Small intestine (tissue), 7 donors: ENCODE results near the gene KPNA6. TPM values are rescaled to one million over a fixed set of nuclear protein-coding genes. Genes with fewer than 3 reads are reported as not detected.
"Not testable (repeated sequence)": the region's sequence is repeated elsewhere in the genome, so short reads cannot be mapped to it uniquely, and the experiment has no call there.

Source experiments
- DNase-seq, 2 donors: peaks; one replicate each; pipeline versions ENCODE4 v3.0.0 to v3.0.0-alpha.2; 2013
- FAIRE-seq: peaks from 2 replicates; lab custom pipeline; 2012; peaks lifted over from hg19 to GRCh38; lab: Jason Lieb, UNC
- H3K27ac ChIP-seq, 3 donors: one replicate each; pipeline ENCODE4 v1.5.1; 2013; ENCODE audit warnings: low read length in 2 of 3, mild to moderate bottlenecking in 2 of 3, control low read depth in 1 of 3, inconsistent platforms in 1 of 3, low read depth in 1 of 3, moderate library complexity in 1 of 3
- H3K27me3 ChIP-seq, 3 donors: one replicate each; pipeline ENCODE4 v1.6.1; 2013; ENCODE audit warnings: low read length in 3 of 3, inconsistent platforms in 1 of 3; ENCODE audit not compliant: control insufficient read depth in 3 of 3, insufficient read depth in 3 of 3
- H3K36me3 ChIP-seq, 3 donors: one replicate each; pipeline ENCODE4 v1.6.1; 2013; ENCODE audit warnings: low read length in 3 of 3, inconsistent platforms in 1 of 3, low read depth in 1 of 3, mild to moderate bottlenecking in 1 of 3, moderate library complexity in 1 of 3; ENCODE audit not compliant: control insufficient read depth in 3 of 3, insufficient read depth in 2 of 3
- H3K4me1 ChIP-seq, 3 donors: one replicate each; pipeline ENCODE4 v1.6.1; 2013; ENCODE audit warnings: low read length in 2 of 3, inconsistent platforms in 1 of 3, low read depth in 1 of 3, mild to moderate bottlenecking in 1 of 3, moderate library complexity in 1 of 3; ENCODE audit not compliant: control insufficient read depth in 3 of 3, insufficient read depth in 2 of 3
- H3K4me3 ChIP-seq, 3 donors: one replicate each; pipeline ENCODE4 v1.5.1; 2013; ENCODE audit warnings: low read length in 3 of 3, control low read depth in 1 of 3, inconsistent platforms in 1 of 3, low read depth in 1 of 3, mild to moderate bottlenecking in 1 of 3, moderate library complexity in 1 of 3
- H3K9me3 ChIP-seq, 2 donors: one replicate each; pipeline ENCODE4 v1.6.1; 2013; ENCODE audit warnings: low read depth in 1 of 2, low read length in 1 of 2; ENCODE audit not compliant: control insufficient read depth in 2 of 2, insufficient read depth in 1 of 2
- WGBS, 3 donors: extraction: QIAGEN DNeasy Blood & Tissue Kit; methylation state at CpG; one replicate each; pipeline ENCODE4 v1.1.7; 2013; 5-methylcytosine and 5-hydroxymethylcytosine counted together
- polyA plus RNA-seq, 4 donors: library from polyadenylated mRNA; stranded (reverse) in 3 of 4; unstranded in 1 of 4; fragments of 200-250 nt in 3 of 4; fragments of 120-200 nt in 1 of 4; gene quantifications; one replicate each; pipeline versions ENCODE4 v1.2.1 to v1.2.3, GENCODE V29; 2013
- donor health status: healthy with polysubstance abuse.
- donor health status: control.
- donor health status: control.
- donor health status: Bipolar disorder and iron deficiency.
- donor health status: healthy.

KPNA6 gene
- polyA plus RNA-seq, 4 donors, result 5.4 to 25.6 (median 9.1) TPM

DNA sequence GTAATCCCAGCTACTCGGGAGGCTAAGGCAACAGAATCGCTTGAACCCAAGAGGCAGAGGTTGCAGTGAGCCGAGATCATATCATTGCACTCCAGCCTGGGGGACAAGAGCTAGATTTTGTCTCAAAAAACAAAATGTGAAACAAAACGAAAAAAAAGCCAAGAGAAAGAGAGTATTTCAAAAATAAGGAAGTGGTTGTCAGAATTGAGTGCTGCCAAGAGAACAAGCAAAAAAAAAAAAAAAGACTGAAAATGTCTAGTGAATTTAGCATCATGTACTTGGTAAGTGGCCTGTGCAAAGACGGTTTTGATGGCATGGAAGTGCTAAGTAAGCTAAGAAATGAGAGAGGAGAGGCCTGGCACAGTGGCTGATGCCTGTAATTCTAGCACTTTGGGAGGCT lies 14.3 kb downstream of the KPNA6 start:
- FAIRE-seq (no peak), DNase-seq (no peak)
- no peaks in the 10 kb centered on the region for H3K27me3 ChIP-seq
- no peak overlapping the region for H3K4me3 ChIP-seq
- no peaks in the 10 kb centered on the region for H3K9me3 ChIP-seq
- 60 to 70% (median 61%) methylated on average over 5 of the region's 5 CpGs for WGBS, 3 donors
- no peak overlapping the region for H3K27ac ChIP-seq
- H3K4me1 ChIP-seq, result peaks cover 0 to 3% (median 0%) of the 10 kb centered on the region in 3 donors
- H3K36me3 ChIP-seq, result peaks cover 0 to 4% (median 0%) of the 10 kb centered on the region in 3 donors

GRCh38 chr1:32123361-32123760 lies 15.5 kb downstream of the KPNA6 start:
- H3K36me3 ChIP-seq, H3K27ac ChIP-seq, FAIRE-seq, H3K4me3 ChIP-seq, H3K27me3 ChIP-seq, DNase-seq, H3K4me1 ChIP-seq, H3K9me3 ChIP-seq: not testable (repeated sequence)
- WGBS, 3 donors, result 94 to 100% (median 97%) methylated on average over 2 of the region's 2 CpGs

GRCh38 chr1:32125313-32125712 lies 17.5 kb downstream of the KPNA6 start:
- Histone ChIP-seq H3K9me3 (no peaks in the 10 kb centered on the region), H3K4me3 (no peak overlapping the region), H3K27me3 (no peaks in the 10 kb centered on the region), H3K36me3 (peaks cover 0 to 5% (median 4%) of the 10 kb centered on the region in 3 donors), H3K27ac (no peak overlapping the region), H3K4me1 (peaks cover 0 to 3% (median 0%) of the 10 kb centered on the region in 3 donors)
- 90 to 94% (median 93%) methylated on average over 8 of the region's 8 CpGs for WGBS, 3 donors
- DNase-seq (no peak), FAIRE-seq (no peak)

DNA sequence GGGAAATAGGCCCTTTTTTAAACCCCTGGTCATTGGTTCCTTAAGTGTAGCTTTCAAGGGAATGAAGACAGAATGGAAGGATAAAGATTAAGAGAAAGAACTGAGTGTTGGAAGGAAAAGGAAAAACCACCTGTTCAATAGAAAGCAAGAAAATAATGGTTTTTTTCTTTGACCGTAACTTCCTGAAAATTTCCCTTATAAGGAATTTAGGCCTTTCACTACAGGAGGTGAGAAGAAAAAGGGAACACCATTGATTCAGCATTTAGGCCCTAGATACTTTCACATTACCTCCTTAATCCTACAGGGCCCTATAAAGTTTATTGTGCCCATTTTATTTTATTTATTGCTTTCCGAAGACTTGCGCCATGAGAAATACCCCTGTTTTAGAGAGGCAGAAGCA lies 18.9 kb downstream of the KPNA6 start:
- DNase-seq, result no peak
- FAIRE-seq, result no peak
- no peaks in the 10 kb centered on the region for H3K27me3 ChIP-seq
- no peaks in the 10 kb centered on the region for H3K9me3 ChIP-seq
- no peak overlapping the region for H3K27ac ChIP-seq
- peaks cover 0 to 11% (median 6%) of the 10 kb centered on the region in 3 donors for H3K36me3 ChIP-seq
- H3K4me1 ChIP-seq, result peaks cover 0 to 3% (median 0%) of the 10 kb centered on the region in 3 donors
- 95 to 97% (median 97%) methylated on average over 3 of the region's 3 CpGs for WGBS, 3 donors
- no peak overlapping the region for H3K4me3 ChIP-seq

DNA sequence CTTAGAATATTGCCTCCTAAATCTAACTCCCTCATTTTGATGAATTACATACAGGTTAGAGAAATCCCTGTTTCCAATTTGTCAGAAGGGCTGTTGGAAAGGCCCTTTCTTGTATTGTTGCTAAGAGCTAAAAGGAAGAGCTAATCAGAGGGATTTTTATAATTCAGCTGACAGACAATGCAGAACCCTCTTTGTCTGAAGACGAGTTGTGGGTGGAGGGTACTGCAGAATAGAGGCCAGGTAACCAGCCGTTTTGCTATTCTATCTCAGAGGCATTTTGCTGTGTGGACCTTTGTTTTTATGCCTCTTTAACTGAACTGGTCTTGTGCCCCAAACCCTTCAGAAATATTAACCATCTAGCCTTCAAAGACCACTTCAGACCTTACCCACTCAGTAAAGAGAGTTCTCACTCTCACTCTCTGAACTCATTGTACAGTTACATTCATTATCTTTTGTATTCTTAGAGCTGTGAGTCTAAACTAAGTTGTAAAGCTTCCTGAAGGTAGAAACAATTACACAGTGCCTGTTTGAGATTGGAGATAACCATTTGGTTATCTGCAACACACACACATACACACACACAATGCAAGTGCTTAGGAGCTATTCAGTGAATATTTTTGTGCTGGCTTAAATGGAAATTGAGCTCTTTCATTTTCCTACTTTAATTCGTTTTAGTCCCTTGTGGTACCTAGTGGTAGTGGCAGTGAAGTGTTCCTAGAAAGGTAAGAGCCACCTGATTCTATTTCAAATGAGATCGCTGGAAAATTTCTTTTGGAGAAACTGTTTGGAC lies 19.7 kb downstream of the KPNA6 start:
- FAIRE-seq (no peak), DNase-seq (no peak)
- WGBS, 3 donors, result 72 to 77% (median 74%) methylated on average over 4 of the region's 4 CpGs
- H3K4me3 ChIP-seq, result no peak overlapping the region
- peaks cover 0 to 3% (median 0%) of the 10 kb centered on the region in 3 donors for H3K4me1 ChIP-seq
- no peaks in the 10 kb centered on the region for H3K27me3 ChIP-seq
- H3K27ac ChIP-seq, result no peak overlapping the region
- H3K9me3 ChIP-seq, result no peaks in the 10 kb centered on the region
- peaks cover 0 to 16% (median 6%) of the 10 kb centered on the region in 3 donors for H3K36me3 ChIP-seq

DNA sequence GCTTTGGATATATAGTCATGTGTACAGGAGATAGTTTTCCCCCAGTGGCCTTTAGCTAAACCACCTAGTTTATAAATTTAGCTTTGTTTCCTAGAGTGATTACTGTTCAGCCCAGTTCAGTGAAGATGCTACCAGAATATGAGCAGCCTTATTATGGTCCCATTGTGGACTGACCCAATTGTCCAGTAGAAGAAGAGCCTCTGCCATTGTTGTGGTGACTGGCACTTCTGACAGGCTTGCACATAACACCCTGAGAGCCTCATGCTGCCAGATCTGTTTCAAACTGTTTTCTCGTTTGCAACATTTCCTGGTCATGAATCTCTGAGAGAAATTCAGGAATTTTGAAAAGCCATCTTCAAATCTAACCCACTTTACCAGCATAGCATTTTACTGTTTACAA lies 20.6 kb downstream of the KPNA6 start:
- H3K27me3 ChIP-seq, result no peaks in the 10 kb centered on the region
- FAIRE-seq, result no peak
- H3K4me1 ChIP-seq, result peaks cover 0 to under 1% (median 0%) of the 10 kb centered on the region in 3 donors
- DNase-seq, result no peak
- H3K4me3 ChIP-seq, result no peak overlapping the region
- no peaks in the 10 kb centered on the region for H3K9me3 ChIP-seq
- WGBS, 3 donors, result 55 to 91% (median 77%) methylated on average over 1 of the region's 1 CpG
- H3K36me3 ChIP-seq, result peaks cover 0 to 20% (median 6%) of the 10 kb centered on the region in 3 donors
- H3K27ac ChIP-seq, result no peak overlapping the region

GRCh38 chr1:32128964-32129363 lies 21.1 kb downstream of the KPNA6 start:
- no peak for FAIRE-seq
- H3K9me3 ChIP-seq, result no peaks in the 10 kb centered on the region
- no peak overlapping the region for H3K27ac ChIP-seq
- H3K4me1 ChIP-seq, result no peaks in the 10 kb centered on the region
- DNase-seq, result no peak
- no peaks in the 10 kb centered on the region for H3K27me3 ChIP-seq
- peaks cover 0 to 20% (median 6%) of the 10 kb centered on the region in 3 donors for H3K36me3 ChIP-seq
- WGBS, 3 donors, result 96 to 100% (median 100%) methylated on average over 1 of the region's 1 CpG
- no peak overlapping the region for H3K4me3 ChIP-seq

- H3K4me3 ChIP-seq, H3K27ac ChIP-seq, H3K4me1 ChIP-seq, DNase-seq, FAIRE-seq, H3K27me3 ChIP-seq, H3K9me3 ChIP-seq: not testable (repeated sequence)
- peaks cover 0 to 25% (median 6%) of the 10 kb centered on the region in 3 donors for H3K36me3 ChIP-seq
- 94 to 96% (median 95%) methylated on average over 8 to 9 of the region's 9 CpGs for WGBS, 3 donors
These were observed 26.1 kb downstream of the KPNA6 start for GRCh38 chr1:32133950-32134280.
